NCI-H460 (cell line): ENCODE data around the gene LIN54. TPM values are rescaled to one million over a fixed set of nuclear protein-coding genes. Genes with fewer than 3 reads are reported as not detected.
A peak's percentile ranks its signal among the peaks of the same experiment; 100 is the strongest.
"Not testable (repeated sequence)": the region's sequence is repeated elsewhere in the genome, so short reads cannot be mapped to it uniquely, and the experiment has no call there.

Experiments
- DNase-seq: peaks from one replicate; pipeline ENCODE4 v3.0.0-alpha.2; 2016; ENCODE audit warnings: low read depth; ENCODE audit errors: extremely low read depth
- total RNA-seq: library from RNA; depleted of rRNA; stranded (reverse); fragments of >200 nt; shearing (Covaris generic); gene quantifications from 2 replicates; pipeline ENCODE4 v1.2.3, GENCODE V29; 2014

LIN54 gene
- total RNA-seq, 1 experiment from 2014 or later = 19.8 TPM

- peak; percentile 94 for DNase-seq
These were observed 2.2 kb upstream of the LIN54 start for GRCh38 chr4:83012687-83013419.

- no peak for DNase-seq
These were observed 1.6 kb upstream of the LIN54 start for GRCh38 chr4:83012200-83012686.

- no peak for DNase-seq
These were observed 1.1 kb upstream of the LIN54 start for GRCh38 chr4:83011689-83012199.

GRCh38 chr4:83010111-83010521 lies 507 bp downstream of the LIN54 start:
- no peak for DNase-seq

GRCh38 chr4:83009529-83009928 lies 1.1 kb downstream of the LIN54 start:
- DNase-seq = no peak

- not testable (repeated sequence) for DNase-seq
These were observed 7.4 kb downstream of the LIN54 start for GRCh38 chr4:83003044-83003791.

- no peak for DNase-seq
These were observed 8.3 kb downstream of the LIN54 start for GRCh38 chr4:83002329-83002728.

- no peak for DNase-seq
These were observed 11.7 kb downstream of the LIN54 start for GRCh38 chr4:82998898-82999297.

- DNase-seq = no peak
These were observed 15.8 kb downstream of the LIN54 start for GRCh38 chr4:82994834-82995233.

- no peak for DNase-seq
These were observed 20.8 kb downstream of the LIN54 start for GRCh38 chr4:82989575-82990429.

GRCh38 chr4:82988323-82988832 lies 22.2 kb downstream of the LIN54 start:
- DNase-seq = no peak

GRCh38 chr4:82987519-82987918 lies 23.1 kb downstream of the LIN54 start:
- not testable (repeated sequence) for DNase-seq

GRCh38 chr4:82984459-82984858 lies 26.2 kb downstream of the LIN54 start:
- no peak for DNase-seq

- no peak for DNase-seq
These were observed 27.2 kb downstream of the LIN54 start for GRCh38 chr4:82983444-82983843.

- no peak for DNase-seq
These were observed 29.5 kb downstream of the LIN54 start for GRCh38 chr4:82981138-82981537.

- DNase-seq = no peak
These were observed 34.8 kb downstream of the LIN54 start for GRCh38 chr4:82975792-82976191.

GRCh38 chr4:82969414-82969813 lies 41.2 kb downstream of the LIN54 start:
- no peak for DNase-seq

GRCh38 chr4:82968972-82969371 lies 41.7 kb downstream of the LIN54 start:
- no peak for DNase-seq

GRCh38 chr4:82965763-82966162 lies 44.9 kb downstream of the LIN54 start:
- DNase-seq = no peak

- DNase-seq = no peak
These were observed 53.6 kb downstream of the LIN54 start for GRCh38 chr4:82957045-82957444.

- DNase-seq = no peak
These were observed 56.4 kb downstream of the LIN54 start for GRCh38 chr4:82954212-82954611.
